NCI-H1694 (cell line): ENCODE measurements around the gene CPT1C.

Experiments used
- DNase-seq: peaks from one replicate; lab custom pipeline; 2025; lab: John Stamatoyannopoulos, UW

Gene CPT1C

GRCh38 chr19:49660338-49660961, 30.5 kb upstream of the CPT1C start:
- no peak for DNase-seq

GRCh38 chr19:49662011-49662410, 28.9 kb upstream of the CPT1C start:
- no peak for DNase-seq

GRCh38 chr19:49663224-49663623, 27.7 kb upstream of the CPT1C start:
- no peak for DNase-seq

DNA sequence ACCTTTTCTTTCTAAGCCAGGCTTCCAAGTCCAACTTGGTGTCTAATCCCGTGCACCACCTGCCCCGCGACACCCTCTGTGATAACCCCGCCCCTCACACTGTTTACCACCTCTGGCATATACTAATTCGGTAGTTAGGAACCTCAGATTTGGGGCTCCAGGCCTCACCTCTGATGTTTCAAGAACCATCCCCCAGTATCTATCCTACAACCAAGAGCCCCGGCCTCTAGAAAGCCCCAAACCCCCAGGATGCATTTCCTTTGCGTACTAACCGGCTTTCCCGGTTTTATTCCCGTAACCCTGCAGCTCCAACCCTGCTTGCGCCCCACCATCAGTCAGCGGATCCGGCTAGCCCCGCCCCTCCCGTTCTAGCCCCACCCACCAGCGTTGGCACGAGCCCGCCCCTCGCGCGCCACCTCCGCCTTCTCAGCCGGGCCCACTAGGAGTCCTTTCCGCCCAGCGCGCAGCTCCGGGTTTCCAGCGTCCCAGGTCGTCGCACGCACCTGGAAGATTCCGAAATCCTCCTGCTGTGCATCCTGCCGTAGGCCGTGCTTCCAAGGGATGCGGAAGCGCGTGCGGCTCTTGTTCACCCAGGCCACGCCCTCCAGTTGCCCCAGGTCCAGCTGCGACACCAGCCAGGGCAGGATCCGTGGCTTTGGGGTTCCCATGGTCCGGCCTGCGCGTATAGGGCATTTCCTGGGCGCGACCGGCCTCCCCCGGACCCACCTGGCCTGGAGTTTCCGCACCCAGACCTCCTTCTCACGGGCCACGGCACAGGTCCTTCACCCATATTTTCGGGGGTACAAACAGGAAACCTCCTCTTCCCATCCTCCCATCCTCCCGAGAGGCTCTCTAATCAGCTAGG, 26.5 kb upstream of the CPT1C start:
- DNase-seq: peak; percentile 46

DNA sequence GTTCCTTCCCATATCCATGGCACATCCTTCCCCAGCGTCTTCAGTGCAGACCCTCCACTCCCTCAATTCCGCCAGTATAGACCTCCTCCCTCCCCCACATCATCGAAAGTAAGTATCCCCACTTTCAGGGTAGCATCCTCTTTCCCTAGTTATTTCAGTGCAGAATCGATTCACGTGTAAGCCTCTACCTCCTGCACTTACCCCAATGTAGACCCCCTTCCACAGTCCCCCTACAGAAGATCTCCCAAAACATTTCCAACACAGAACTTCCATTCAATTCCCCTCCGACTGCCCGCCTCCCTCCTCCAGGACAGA, 25.9 kb upstream of the CPT1C start:
- no peak for DNase-seq

DNA sequence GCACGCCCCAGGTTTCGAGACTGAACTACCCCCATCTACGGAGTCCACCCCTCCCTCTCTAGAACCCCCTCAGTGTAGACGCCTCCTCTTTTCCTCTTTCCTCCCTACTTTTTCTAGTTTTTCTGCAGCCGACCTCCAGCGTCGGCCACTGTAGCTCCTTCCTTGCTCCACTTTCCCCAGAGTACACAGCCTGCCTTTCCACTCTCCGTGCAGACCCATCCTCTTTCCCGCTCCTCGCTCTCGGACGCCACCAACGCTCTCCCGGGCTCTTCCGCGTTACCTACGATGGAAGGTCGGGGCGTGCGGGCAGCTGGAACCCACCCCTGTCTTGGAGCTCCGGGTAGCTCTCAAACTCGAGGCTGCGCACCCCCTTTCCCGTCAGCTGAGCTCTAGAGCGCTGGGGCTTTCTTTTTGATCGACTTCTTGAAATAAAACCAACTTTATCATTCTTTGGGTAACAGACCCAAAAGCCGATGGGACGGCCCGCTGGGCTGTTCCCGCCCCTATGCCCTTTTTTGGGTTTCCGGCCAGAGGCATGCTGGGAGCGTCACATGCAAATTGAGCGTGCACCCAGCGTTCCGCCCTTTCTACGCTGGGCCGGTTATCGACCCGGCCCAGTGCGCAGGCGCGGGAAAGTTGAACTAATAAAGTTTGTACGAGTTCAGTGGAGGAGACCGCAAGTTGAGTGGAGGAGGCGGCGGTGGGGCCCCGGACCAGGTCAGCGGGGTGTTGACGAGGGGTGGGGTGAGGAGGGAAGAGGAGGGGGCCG, 25.4 kb upstream of the CPT1C start, which contains the start of the genes BCL2L12 and IRF3:
Gene BCL2L12, plus strand, starts transcription at position 583 of the 769 bp plus-strand sequence. CDS start 760 bp downstream, outside the sequence.
Gene IRF3, minus strand, starts transcription at position 507 of the 769 bp plus-strand sequence. CDS start 1,019 bp downstream, outside the sequence.
- DNase-seq: peak; percentile 85

DNA sequence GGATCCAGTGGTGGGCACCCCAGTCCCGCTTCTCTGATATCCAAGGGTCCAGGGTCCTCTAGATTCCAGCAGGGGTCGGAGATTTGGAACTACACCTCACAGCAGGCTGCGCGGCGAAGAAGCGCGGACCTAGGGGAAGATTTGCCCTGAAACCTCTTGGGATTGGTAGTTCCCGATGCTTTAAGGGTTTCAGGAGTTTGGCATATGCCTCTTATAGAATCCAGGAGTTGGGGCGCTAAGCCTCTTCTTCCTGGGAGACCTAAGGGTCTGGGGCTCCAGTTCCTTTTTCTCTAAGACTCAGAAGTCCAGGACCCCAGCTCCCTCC, 24.8 kb upstream of the CPT1C start:
- no peak for DNase-seq

GRCh38 chr19:49667473-49667872, 23.4 kb upstream of the CPT1C start:
- DNase-seq: no peak

DNA sequence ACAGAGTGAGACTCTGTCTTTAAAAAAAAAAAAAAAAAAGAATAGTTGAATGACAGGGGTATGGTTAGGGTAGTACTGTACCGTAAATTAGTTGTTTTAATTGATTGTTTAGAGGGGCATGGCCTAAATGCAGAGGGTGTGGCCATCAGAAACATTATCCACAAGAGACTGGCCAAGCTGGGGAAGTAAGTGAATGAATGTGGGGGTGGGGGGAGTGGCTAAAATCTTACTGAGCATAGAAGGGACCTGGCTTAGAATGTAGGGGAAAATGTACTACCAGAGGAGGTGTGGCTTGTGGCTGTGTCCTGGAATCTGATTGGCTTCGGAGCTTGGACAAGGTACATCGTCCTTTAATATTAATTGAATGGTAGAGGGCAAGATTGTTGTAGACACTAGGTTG, 21.4 kb upstream of the CPT1C start:
- DNase-seq: no peak

DNA sequence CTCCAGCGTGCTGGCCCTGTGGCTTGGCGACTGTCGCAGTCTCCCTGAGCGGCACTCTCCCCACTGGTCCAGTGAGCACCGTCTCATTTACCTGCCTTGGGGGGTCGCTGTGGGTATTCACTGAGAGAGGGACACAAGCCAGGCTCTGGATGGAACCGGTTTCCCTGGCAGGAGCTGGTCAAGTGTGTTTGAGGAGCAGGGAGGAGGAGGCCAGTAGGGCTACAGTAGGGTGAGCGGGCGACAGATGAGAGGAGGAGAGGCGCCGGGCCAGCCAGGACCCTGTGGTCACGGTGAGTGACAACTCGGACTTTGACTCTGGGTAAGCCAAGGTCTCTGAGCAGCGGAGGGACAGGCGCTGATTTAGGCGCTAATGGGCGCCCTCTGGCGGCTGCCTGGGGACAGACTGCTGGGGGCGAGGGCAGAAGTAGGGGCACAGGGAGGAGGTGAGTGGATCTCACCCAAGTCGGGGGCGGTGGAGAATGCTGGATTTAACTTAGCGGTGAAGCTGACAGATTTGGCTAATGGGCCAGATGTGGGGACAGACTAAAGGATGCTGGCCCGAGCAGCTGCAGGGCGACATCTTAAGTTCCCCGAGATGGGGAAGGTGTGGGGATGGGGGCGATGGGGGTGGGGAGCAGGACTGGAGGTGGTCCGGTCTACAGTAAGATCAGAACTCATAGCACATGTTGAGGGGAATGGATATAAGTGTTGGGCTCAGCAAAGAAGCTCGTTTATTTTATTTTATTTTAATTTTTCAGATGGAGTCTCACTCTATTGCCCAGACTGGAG, 18.6 kb upstream of the CPT1C start:
- peak; percentile 78 for DNase-seq

DNA sequence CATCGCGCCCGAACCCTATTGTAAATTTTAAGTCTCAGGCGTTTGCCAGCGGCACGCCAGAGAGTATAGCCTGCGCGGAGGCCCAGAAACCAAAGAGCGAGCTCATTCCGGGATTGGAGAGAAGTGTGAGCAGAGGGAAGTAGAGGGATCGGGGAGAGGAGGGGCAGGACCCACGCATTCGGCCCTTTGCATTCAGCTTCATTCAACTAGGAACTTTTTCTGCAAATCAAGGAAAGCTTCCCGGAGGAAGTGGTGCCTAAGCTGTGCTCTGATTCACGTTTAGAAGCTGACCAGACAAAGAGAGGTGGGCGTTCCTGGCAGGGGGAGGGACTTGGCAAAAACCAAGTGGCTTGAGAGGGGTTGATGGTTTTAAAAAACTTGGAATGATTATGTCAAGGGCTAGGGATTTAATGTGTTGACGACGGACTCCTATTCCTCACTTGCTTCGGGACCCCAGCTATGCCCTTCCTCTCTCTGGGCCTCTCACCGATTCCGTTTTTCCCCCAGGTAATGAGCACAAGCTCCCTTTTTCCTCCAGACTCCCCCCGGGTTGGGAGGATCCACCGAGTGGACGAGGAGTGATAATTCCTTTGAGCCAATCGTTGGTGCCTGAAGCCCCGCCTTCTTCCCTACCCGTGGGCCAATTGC, 14.7 kb upstream of the CPT1C start:
- DNase-seq: peak; percentile 94

DNA sequence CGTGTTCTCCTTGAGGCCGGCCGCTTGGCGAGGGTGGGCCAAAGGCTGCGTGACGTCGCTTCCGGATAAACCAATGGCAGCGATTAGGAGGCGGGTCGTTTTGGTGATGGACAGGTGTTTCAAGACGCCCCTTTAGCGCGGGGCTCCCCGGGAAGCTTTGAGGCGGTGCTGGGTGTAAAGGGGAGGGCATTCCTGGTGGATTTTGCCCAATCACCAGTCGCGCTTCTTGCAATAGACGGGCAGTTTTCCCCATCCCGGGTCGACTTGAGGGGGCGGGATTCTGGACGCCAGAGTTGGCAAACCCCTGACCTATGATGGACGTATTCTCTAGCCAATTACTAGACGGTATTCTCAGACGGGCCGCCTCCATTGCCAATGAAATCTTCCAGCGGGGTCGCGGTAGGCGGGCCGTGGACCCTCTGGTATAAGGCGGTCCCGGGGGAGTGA, 14.1 kb upstream of the CPT1C start:
- DNase-seq: peak; percentile 100

- DNase-seq: no peak
Observed at GRCh38 chr19:49677231-49677900, 13.6 kb upstream of the CPT1C start, which contains the start of gene PRMT1. PRMT1 (plus strand) TSS chr19:49677271; CDS start chr19:49677281, 10 bp downstream.

DNA sequence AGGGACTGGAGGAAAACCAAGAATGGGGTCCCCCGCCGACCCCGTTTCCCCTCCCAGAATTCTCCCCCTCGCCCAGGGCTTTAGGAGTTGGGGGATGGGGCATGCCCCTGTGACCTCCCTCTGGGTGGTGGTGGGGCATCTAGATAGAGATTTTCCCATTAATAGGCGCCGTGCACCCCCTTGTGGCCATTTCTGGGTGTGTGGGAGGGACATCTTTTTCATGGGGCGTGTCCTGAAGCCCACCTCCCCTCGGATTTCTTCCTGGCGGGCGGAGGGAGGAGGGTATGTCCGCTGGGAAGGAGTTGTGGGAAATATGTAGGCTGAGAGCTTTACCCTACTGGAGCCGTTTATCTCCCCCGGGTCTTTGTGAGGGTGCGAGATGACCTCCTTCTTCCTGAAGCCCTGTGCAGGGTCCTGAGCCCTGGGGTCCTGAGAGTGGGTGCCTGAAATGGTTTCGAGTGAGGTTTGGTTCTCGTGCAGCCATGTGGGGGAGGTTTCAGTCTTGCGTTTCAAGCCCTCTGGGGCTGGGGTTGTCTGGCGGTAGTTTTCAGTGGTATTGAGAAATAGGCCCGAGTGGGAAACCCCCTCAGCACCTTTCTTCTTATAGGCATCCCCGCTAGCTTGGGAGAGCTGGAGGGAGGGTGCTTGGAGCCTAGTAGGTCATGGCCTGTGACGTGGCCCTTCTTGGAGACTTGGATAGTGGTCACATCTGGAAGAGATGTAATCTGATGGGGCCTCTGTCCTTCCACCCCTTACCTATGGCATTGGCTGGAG, 12.8 kb upstream of the CPT1C start:
- DNase-seq: peak; percentile 95

DNA sequence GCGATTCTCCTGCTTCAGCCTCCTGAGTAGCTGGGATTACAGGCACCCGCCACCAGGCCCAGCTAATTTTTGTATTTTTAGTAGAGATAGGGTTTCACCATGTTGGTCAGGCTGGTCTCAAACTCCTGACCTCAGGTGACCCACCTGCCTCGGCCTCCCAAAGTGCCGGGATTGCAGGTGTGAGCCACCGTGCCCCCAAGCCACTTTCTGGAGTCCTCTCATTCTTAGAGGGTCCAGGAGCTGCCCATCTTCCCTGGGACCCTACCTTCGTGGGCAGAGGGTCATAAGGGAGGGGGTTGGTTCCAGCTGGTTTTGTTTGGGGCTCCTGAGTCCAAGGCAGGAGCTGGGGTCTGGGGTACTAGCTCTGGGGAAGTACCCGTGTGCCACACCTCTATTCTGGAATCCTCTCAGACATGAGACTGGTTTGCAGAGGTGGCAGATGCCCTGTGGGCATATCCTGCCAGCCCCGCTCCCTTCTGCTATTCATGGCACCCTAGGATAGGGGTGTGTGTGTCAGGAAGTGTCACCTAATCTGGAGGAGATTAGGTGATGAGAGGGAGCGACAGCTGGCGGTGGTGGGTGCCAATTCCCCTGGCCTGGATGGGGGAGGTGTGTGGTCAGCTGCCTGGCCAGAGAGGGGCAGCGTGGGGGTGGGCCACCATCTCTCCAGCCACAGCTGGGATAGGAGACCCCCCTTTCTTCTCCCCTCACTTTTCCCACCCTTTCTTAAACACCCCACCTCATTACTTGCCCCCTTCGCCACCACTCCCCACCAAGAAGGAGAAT, 11.7 kb upstream of the CPT1C start:
- DNase-seq: no peak

DNA sequence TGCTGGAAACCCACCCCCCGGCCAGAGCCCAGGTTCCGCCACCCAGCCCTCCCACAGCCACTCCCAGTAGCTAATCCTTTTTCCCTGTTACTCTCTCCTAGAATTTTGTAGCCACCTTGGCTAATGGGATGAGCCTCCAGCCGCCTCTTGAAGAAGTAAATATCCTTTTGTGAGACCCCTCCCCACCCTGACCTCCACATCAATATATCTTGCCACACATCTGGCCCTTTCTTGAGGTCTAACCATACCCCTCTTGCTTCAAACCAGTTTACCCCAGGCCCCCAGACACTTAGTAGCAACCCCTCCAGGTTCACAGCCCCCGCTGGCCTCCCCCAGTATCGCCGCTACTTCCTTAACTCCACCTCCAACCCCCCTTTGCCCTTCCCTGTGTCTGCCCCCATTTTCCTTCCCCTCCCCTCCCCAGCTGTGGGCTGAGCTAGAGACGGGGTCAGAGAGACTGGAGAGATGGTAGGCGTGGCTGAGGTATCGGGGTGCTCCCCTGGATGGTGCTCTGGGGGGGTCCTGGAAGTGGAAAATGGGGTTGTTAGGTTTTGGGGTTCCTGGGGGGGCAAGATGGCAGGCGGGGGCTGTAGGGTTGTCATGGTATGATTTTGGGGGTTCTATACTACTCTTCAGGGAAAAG, 11.0 kb upstream of the CPT1C start:
- no peak for DNase-seq

GRCh38 chr19:49680421-49681351, 10.2 kb upstream of the CPT1C start:
- peak; percentile 92 for DNase-seq
